Lower leg skin (tissue), 4 donors: ENCODE data around the gene NT5DC2. TPM values are rescaled to one million over a fixed set of nuclear protein-coding genes. Genes with fewer than 3 reads are reported as not detected.

Experiments
- DNase-seq, 2 donors: peaks; one replicate each; pipeline ENCODE4 v3.0.0-alpha.2; 2019; ENCODE audit warnings: low spot score in 2 of 2
- H3K4me3 ChIP-seq: fragments of 200-600 bp; sonication (generic); 2 replicates; pipeline ENCODE4 v1.5.1; 2017; ENCODE audit warnings: mild to moderate bottlenecking, low read depth; ENCODE audit not compliant: poor library complexity, severe bottlenecking
- CTCF ChIP-seq, 3 donors: fragments of 450-650 bp; IDR thresholded peaks; one replicate each; pipeline ENCODE4 v1.5.1; 2016; ENCODE audit warnings: antibody characterized with exemption in 3 of 3, mild to moderate bottlenecking in 3 of 3, moderate library complexity in 2 of 3
- POLR2A ChIP-seq, 2 donors: fragments of 450-650 bp; IDR thresholded peaks; one replicate each; pipeline ENCODE4 v1.6.1; 2016 to 2017; ENCODE audit warnings: antibody characterized with exemption in 2 of 2, mild to moderate bottlenecking in 1 of 2, moderate library complexity in 1 of 2
- WGBS, 2 donors: methylation state at CpG; one replicate each; pipeline ENCODE4 v1.1.5; 2018; 5-methylcytosine and 5-hydroxymethylcytosine counted together
- intact Hi-C: fragments of 100-400 bp; cut with DNase I; formaldehyde crosslinking; loops from one replicate; pipeline ENCODE4 v1.15.0; 2023; ENCODE audit warnings: low total_unique reads
- total RNA-seq, 4 donors: library from RNA; depleted of rRNA; stranded (reverse); fragments of >200 nt; gene quantifications; one replicate each; pipeline ENCODE4 v1.1.0, GENCODE V29; 2016

Gene NT5DC2
- total RNA-seq, 4 donors from 2014 or later, result 40.3 to 61.4 (median 48.0) TPM

DNA sequence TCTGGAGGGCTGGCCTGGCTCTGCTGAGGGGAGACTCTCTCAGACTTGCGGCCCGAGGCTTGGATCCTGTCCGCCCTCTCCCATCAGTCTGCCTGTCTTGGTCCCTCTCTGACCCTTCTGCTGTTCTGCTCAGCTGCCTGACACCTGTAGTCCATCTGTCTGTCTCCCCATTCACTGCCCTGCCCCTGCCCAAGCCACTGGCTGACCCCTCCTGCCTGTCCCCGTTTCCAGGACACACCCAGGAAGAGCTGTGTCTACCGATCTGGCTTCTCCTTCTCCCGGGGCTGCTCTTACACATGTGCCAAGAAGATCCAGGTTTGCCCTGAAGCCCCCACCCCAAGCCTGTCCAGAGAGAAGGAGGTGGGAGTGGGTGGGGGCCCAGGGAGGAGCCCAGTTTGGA, 18.5 kb downstream of the NT5DC2 start:
- 55 to 57% methylated on average over 6 of the region's 6 CpGs for WGBS, 2 donors
- no peak overlapping the region for H3K4me3 ChIP-seq
- intact Hi-C loops, result no loop called here
- TF ChIP-seq POLR2A (IDR thresholded peaks at IDR 0.05), result no peak
- no peak for TF ChIP-seq CTCF (IDR thresholded peaks at IDR 0.05)
- DNase-seq, result no peak

DNA sequence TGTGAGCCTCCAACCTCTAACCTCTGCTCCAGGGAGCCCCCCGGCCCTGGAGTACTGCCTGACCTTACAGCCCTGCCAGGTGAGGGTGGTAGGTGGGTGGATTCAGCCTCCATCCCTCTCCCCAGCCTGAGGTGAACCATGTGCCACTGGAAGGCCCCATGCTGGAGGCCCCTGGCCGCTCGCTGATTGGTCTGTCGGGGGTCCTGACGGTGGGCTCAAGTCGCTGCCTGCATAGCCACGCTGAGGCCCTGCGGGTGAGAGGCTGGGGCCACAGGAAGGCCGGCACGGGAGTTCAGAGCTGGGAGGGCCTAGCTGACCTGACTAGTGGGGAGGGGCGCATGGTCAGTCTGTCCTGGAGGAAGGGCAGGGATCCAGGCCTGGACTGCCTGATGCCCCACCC, 19.1 kb downstream of the NT5DC2 start:
- intact Hi-C loops, result no loop called here
- DNase-seq, result no peak
- no peak overlapping the region for H3K4me3 ChIP-seq
- TF ChIP-seq POLR2A (IDR thresholded peaks at IDR 0.05) (no peak), CTCF (IDR thresholded peaks at IDR 0.05) (no peak)
- 84 to 88% methylated on average over 8 to 11 of the region's 11 CpGs for WGBS, 2 donors

DNA sequence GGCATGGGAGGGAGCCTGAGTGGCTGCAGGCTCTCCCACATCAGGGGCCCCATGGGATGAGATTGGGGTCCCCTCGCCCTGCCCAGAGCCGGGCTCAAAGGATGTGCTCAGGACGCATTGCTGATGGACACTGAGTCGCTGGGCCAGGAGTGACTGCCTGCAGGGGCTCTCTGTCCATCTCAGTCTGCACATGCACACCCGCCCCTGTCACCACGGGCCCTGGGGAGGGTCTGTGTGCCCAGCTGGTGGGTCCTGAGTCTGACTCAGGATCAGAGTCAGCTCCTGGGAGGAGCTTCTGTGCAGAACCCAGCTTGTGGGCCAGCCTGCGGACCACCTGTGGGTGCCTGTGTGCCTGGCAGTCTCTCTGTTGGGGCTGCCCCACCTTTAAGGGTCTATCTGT, 20.4 kb downstream of the NT5DC2 start:
- 85 to 86% methylated on average over 4 to 7 of the region's 7 CpGs for WGBS, 2 donors
- no peak overlapping the region for H3K4me3 ChIP-seq
- no peak for DNase-seq
- TF ChIP-seq CTCF (IDR thresholded peaks at IDR 0.05) (no peak), POLR2A (IDR thresholded peaks at IDR 0.05) (no peak)
- intact Hi-C loops, result no loop called here

DNA sequence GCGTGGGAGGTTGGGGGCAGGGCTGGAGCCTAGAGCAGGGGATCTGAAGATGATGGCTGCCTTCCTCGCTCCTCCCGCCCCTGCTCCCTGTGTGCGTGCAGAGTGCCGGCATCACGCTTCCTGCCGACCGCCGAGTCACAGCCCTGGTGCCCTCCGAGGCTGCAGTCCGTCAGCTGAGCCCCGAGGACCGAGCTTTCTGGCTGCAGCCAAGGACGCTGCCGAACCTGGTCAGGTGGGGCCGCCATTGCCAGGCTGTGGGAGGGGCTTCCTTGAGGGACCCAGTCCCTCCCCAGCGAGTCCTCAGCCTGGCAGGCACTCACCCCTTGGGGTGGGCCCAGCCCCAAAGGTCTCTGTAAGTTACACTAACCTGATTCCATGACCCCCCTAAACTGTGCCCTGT, 20.9 kb downstream of the NT5DC2 start:
- 69 to 81% methylated on average over 11 to 17 of the region's 17 CpGs for WGBS, 2 donors
- no peak overlapping the region for H3K4me3 ChIP-seq
- no peak for TF ChIP-seq CTCF (IDR thresholded peaks at IDR 0.05)
- no peak for TF ChIP-seq POLR2A (IDR thresholded peaks at IDR 0.05)
- no peak for DNase-seq
- intact Hi-C loops, result no loop called here

DNA sequence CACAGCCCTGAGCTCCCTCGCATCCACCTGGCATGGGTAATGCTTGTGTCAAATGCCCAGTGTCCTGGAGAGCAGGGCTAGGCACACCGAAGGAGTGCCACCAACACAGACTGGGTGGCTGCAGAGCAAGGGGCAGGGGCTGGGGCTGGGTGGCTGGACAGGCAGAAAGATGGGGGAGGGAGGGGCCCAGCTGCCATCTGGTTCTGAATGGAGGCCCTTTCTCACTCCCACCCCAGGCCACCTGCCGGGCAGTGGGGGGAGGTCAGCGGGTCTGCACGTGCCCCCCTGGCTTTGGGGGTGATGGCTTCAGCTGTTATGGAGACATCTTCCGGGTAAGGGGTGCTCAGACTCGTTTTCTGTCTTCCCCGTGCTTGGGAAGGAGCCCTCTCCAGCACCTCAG, 21.6 kb downstream of the NT5DC2 start:
- no peak overlapping the region for H3K4me3 ChIP-seq
- intact Hi-C loops, result no loop called here
- WGBS, 2 donors, result 71 to 79% methylated on average over 8 of the region's 8 CpGs
- no peak for TF ChIP-seq POLR2A (IDR thresholded peaks at IDR 0.05)
- TF ChIP-seq CTCF (IDR thresholded peaks at IDR 0.05), result no peak
- DNase-seq, result no peak

GRCh38 chr3:52511509-52511908, 22.1 kb downstream of the NT5DC2 start:
- 80 to 90% methylated on average over 7 of the region's 7 CpGs for WGBS, 2 donors
- DNase-seq, result no peak
- TF ChIP-seq POLR2A (IDR thresholded peaks at IDR 0.05), result no peak
- TF ChIP-seq CTCF (IDR thresholded peaks at IDR 0.05), result no peak
- no peak overlapping the region for H3K4me3 ChIP-seq
- intact Hi-C loops, result no loop called here
